AG04449 (cell line): ENCODE data around the gene FRMD8.

ENCODE experiments used
- CTCF ChIA-PET: fragments of 350-600 bp; formaldehyde crosslinking; extraction: SDS; loops from one replicate; lab custom pipeline; 2021; ENCODE audit warnings: antibody characterized with exemption; lab: Yijun Ruan, JAX
- POLR2A ChIA-PET: fragments of 400-600, 350-600 bp; formaldehyde crosslinking; extraction: SDS; loops from one replicate; lab custom pipeline; 2020; ENCODE audit warnings: antibody characterized with exemption, inconsistent platforms; lab: Yijun Ruan, JAX
- DNase-seq: peaks from one replicate; pipeline ENCODE4 v3.0.0-alpha.2; 2010; ENCODE audit warnings: low read depth, low spot score
- H3K4me3 ChIP-seq: 2 replicates; pipeline ENCODE4 v1.5.1; 2011; ENCODE audit warnings: low read depth, mild to moderate bottlenecking, control low read depth, low read length
- CTCF ChIP-seq: IDR thresholded peaks from one replicate; pipeline ENCODE4 v1.5.1; 2011; ENCODE audit warnings: mild to moderate bottlenecking, moderate library complexity, low read length, control low read depth, inconsistent platforms; ENCODE audit not compliant: insufficient read depth; ENCODE audit errors: missing control alignments

The FRMD8 gene

GRCh38 chr11:65427691-65428577 is 41.5 kb downstream of the FRMD8 start:
- CTCF ChIA-PET = no interaction called here
- no peak for TF ChIP-seq CTCF
- POLR2A ChIA-PET = interaction anchor here (1.1 to 19.6 kb wide), 2 partner anchors 10 to 76 kb away, joined by 4 to 664 read pairs; partner anchors contain the start of gene MALAT1
- H3K4me3 ChIP-seq = peak overlapping the region; percentile 98
- DNase-seq = no peak

- no peak for DNase-seq
- ChIA-PET POLR2A (interaction anchor here (0.7 to 19.6 kb wide), 2 partner anchors 10 to 75 kb away, joined by 3 to 664 read pairs; partner anchors contain the start of gene MALAT1), CTCF (no interaction called here)
- peak overlapping the region; percentile 98 for H3K4me3 ChIP-seq
- no peak for TF ChIP-seq CTCF
Observed at GRCh38 chr11:65428578-65429067, 42.2 kb downstream of the FRMD8 start.

GRCh38 chr11:65429068-65429681 is 42.7 kb downstream of the FRMD8 start:
- no peak for TF ChIP-seq CTCF
- no peak for DNase-seq
- POLR2A ChIA-PET = interaction anchor here (0.7 to 19.6 kb wide), 3 partner anchors 9 to 74 kb away, joined by 3 to 664 read pairs (median 10); partner anchors contain the start of gene MALAT1
- peak overlapping the region; percentile 98 for H3K4me3 ChIP-seq
- CTCF ChIA-PET = interaction anchor here (1.3 kb wide), 1 partner anchor 13 kb away, joined by 3 read pairs; no protein-coding TSS in a partner anchor

- H3K4me3 ChIP-seq = peak overlapping the region; percentile 98
- DNase-seq = no peak
- POLR2A ChIA-PET = interaction anchor here (1.6 to 19.6 kb wide), 2 partner anchors 9 to 74 kb away, joined by 10 to 664 read pairs; partner anchors contain the start of gene MALAT1
Observed at GRCh38 chr11:65429724-65430405, 43.4 kb downstream of the FRMD8 start.

More at GRCh38 chr11:65429724-65430405, 43.4 kb downstream of the FRMD8 start:
- CTCF ChIA-PET = interaction anchor here (1.3 kb wide), 1 partner anchor 13 kb away, joined by 3 read pairs; no protein-coding TSS in a partner anchor
- no peak for TF ChIP-seq CTCF
